ENCODE data around the gene OR2A7. TPM values are rescaled to one million over a fixed set of nuclear protein-coding genes. Genes with fewer than 3 reads are reported as not detected.
"Not testable (repeated sequence)": the region's sequence is repeated elsewhere in the genome, so short reads cannot be mapped to it uniquely, and the experiment has no call there.

OR2A7 gene
- total and polyA plus RNA-seq, 8 donors: 5.3 to 25.2 (median 17.1) TPM

DNA sequence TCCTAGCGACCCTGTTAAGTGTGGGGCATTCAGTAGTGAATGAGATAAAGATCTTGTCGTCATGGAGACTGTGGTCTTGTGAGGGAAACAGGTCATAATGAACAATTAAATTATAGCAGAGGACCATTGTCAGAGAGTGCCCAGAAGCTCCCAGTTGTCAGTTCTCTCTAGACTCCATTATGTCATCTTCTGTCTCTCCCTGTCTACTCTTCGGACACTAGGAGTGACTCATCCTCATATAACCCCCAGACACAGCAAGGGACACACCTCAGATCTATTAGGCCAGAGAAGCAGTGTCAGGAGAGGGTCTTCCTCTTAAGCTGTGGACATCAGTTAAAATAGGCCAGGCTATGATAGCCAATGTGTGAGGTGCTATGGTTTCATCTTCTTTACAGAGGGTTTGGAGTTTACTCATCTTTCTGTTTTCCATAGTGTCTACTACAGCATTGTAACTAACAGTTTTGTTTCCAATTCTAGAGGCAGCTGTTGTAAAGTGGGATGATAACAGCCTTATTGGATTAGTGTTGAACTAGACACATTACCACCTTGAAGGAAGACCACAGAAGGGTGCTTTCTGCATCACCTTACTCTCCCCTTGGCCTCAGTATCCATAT is 22.7 kb upstream of the OR2A7 start:
- H3K4me1 ChIP-seq; H3K27ac ChIP-seq; intact Hi-C loops (cut with DNase I); H3K4me3 ChIP-seq; H3K36me3 ChIP-seq; H3K27me3 ChIP-seq; H3K9me3 ChIP-seq; ATAC-seq; DNase-seq: not testable (repeated sequence)

DNA sequence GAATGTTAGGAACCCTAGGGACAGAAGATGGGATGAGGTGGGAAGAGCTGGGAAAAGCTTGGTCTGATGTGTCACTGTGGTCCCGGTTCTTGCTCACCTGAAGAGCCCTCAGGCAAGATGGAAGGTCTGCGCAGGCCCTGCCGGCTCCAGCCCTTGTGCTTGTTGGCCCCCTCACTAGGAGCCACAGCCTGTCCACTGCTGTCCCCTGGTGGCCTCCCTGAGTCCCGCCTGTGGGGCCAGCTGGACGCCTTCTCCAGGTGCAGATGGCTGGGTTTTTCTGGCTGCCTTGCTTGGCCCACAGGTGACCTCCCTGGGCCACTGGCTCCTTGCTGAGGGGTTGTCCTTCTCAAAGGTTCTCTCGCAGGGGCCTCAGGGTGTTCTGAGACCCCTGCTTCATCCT is 19.1 kb upstream of the OR2A7 start:
- intact Hi-C loops (cut with DNase I); H3K36me3 ChIP-seq; H3K4me3 ChIP-seq; H3K27ac ChIP-seq; H3K4me1 ChIP-seq; H3K9me3 ChIP-seq; DNase-seq; ATAC-seq; H3K27me3 ChIP-seq: not testable (repeated sequence)

DNA sequence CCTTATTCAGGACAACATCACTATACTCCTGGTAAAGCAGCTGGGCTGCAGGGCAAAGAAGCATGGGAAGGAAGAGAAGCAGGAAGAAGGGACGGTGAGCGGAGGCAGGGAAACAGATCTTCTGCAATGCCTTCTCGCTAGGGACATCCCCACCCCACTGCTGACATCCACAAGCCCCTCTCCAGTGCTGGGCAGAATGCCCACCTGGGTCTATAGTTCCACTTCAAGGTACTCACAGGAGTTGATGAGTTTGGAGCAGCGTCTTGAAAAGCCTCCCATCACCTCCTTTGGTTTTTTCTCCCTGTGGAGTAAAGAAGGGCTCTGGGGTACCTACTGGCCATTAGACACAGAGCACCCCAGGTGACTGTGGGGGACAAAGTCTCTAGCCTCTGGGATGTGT is 17.9 kb upstream of the OR2A7 start:
- H3K4me3 ChIP-seq; H3K27me3 ChIP-seq; DNase-seq; H3K4me1 ChIP-seq; H3K27ac ChIP-seq; ATAC-seq; H3K9me3 ChIP-seq; H3K36me3 ChIP-seq; intact Hi-C loops (cut with DNase I): not testable (repeated sequence)

DNA sequence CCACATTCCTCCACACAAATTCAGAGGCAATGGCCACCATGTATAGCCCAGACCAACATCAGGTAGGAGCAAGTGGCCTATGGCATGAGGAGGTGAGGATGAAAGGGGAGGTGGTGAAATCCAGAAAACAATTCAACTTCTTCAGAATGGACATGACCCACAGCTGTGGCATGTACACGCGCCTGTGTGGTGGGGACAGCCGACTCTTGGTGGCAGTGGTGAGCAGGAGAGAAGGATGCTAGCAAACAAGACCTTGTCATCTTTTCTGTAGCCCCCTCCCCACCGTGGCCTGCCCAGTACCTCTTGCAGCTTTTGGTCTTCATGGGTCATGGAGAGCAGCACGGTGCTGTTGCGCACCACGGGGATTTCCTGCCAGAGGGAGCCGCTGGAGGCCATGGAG is 17.4 kb upstream of the OR2A7 start:
- H3K4me1 ChIP-seq; DNase-seq; H3K9me3 ChIP-seq; intact Hi-C loops (cut with DNase I); H3K27ac ChIP-seq; H3K36me3 ChIP-seq; H3K27me3 ChIP-seq; ATAC-seq; H3K4me3 ChIP-seq: not testable (repeated sequence)

DNA sequence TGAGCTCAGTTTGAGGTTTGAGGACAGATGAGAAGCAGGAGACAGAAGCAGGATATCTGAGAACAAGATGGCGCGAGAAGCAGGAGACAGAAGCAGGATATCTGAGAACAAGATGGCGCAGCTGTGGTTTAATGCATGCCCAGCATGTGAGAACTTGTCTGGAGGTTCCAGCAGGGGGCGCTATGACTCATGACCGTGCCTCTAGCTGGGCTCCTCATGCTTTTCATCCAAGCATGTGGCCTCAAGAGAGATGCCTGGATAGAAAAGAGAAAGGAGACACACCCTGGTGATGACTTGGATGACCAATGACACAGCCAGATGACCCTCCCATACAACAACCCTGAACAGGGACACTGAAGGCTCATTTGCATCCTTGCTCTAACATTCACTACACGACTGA is 15.4 kb upstream of the OR2A7 start:
- ATAC-seq: peak; percentile 49
- DNase-seq; H3K36me3 ChIP-seq; H3K27me3 ChIP-seq; intact Hi-C loops (cut with DNase I); H3K27ac ChIP-seq; H3K4me3 ChIP-seq; H3K4me1 ChIP-seq; H3K9me3 ChIP-seq: not testable (repeated sequence)

DNA sequence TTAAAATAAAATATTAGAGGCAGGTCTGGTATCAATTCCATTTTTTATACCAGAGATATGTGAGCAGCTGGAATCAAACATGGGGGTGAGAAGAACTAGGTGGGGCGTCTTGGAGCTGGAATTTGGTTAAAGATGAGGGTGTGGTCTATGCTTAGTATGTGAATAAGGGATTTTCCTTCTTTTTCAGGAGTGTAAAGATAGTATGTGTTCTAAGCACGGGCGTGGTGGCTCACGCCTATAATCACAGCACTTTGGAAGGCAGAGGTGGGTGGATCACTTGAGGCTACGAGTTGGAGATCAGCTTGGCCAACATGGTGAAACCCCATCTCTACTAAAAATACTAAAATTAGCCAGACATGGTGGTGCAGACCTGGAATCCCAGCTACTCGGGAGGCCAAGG is 10.7 kb upstream of the OR2A7 start:
- H3K27me3 ChIP-seq; intact Hi-C loops (cut with DNase I); ATAC-seq; H3K36me3 ChIP-seq; DNase-seq; H3K9me3 ChIP-seq; H3K4me1 ChIP-seq; H3K27ac ChIP-seq; H3K4me3 ChIP-seq: not testable (repeated sequence)

DNA sequence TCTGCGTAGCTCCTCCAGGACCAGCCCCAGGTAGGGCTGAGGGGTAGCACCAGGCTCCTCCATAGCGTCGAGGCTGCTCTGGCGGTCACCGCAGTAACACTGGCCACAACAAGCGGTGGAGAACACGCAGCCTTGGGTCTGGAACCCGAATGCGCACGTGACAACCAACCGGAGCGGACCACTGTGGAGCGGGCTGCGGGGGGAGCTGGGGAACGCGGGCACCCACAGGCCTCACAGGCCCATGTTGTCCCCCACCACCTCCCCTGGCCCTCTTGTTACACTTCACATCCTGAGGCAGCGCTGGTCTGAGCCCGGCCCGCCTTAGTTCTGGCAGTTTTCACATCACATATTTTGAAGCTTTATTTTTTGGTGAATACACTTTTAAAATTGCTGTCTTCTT is 4.6 kb upstream of the OR2A7 start, which contains the start of gene CTAGE8:
CTAGE8 (minus strand) TSS at position 101 of the 400 bp plus-strand sequence; CDS start at position 63, 38 bp downstream.
- H3K4me1 ChIP-seq; intact Hi-C loops (cut with DNase I); ATAC-seq; H3K27me3 ChIP-seq; DNase-seq; H3K36me3 ChIP-seq; H3K4me3 ChIP-seq; H3K9me3 ChIP-seq; H3K27ac ChIP-seq: not testable (repeated sequence)

DNA sequence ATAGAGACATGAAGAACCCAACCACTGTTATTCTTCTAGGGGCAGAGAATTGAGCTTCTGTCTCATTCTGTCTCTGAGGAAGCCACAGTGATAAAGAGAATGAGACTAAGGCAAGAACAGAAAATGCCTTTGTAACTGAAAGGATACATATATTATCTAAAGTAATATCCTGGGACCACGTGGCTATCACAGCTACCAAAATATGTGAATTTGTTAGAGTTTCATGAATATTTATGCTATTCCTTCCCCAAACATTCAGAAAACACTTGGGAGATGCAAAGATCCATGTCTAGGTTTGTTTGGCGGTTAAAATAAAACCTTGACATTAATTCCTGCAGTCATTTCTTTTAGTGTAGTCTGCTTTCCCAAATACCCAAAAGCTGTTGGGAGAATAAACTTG is 2.5 kb downstream of the OR2A7 start:
- H3K9me3 ChIP-seq; ATAC-seq; intact Hi-C loops (cut with DNase I); H3K36me3 ChIP-seq; DNase-seq; H3K27ac ChIP-seq; H3K4me3 ChIP-seq; H3K27me3 ChIP-seq; H3K4me1 ChIP-seq: not testable (repeated sequence)

DNA sequence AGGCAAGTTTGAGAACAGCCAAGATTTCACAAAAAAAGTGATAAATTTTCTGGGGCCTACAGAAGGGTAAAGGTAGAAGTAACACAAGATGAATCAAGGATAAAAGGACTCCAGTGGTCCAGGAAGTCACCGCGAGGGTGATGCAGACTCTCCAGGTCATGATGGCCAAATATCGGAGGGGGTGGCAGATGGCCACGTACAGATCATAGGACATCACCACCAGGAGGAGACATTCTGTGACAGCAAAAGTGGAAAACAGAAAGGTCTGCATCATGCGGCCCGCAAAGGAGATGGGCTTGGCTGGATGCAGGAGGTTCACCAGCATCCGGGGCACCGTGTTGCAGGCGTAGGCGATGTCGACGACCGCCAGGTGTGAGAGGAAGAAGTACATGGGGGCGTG is 5.5 kb downstream of the OR2A7 start:
- H3K36me3 ChIP-seq; H3K27ac ChIP-seq; H3K4me3 ChIP-seq; H3K27me3 ChIP-seq; ATAC-seq; intact Hi-C loops (cut with DNase I); DNase-seq; H3K4me1 ChIP-seq; H3K9me3 ChIP-seq: not testable (repeated sequence)

DNA sequence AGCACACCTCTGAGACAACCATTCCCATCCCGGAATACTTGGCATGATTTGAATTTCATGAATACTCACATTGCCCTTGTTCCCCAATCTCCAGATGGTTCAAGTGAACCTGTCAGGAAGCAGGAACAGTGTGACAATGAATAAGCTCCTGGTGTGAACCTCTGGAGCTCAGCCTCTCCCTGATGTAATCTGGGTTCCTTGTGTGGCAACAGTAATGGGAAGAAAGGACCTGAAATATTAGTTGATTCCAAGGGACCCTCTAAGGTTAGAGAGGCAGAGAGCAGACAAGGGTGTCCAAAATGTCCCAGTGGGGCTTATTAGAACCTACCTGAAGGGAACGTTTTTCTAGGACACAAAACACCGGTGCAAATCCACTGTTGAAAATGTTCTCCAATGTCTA is 8.5 kb downstream of the OR2A7 start:
- Histone ChIP-seq H3K36me3 (no peaks in the 10 kb centered on the region), H3K27ac (no peak overlapping the region), H3K27me3 (no peaks in the 10 kb centered on the region), H3K9me3 (no peaks in the 10 kb centered on the region), H3K4me1 (no peaks in the 10 kb centered on the region), H3K4me3 (no peak overlapping the region)
- ATAC-seq (no peak), DNase-seq (no peak)
- TF ChIP-seq, protein P1, sequence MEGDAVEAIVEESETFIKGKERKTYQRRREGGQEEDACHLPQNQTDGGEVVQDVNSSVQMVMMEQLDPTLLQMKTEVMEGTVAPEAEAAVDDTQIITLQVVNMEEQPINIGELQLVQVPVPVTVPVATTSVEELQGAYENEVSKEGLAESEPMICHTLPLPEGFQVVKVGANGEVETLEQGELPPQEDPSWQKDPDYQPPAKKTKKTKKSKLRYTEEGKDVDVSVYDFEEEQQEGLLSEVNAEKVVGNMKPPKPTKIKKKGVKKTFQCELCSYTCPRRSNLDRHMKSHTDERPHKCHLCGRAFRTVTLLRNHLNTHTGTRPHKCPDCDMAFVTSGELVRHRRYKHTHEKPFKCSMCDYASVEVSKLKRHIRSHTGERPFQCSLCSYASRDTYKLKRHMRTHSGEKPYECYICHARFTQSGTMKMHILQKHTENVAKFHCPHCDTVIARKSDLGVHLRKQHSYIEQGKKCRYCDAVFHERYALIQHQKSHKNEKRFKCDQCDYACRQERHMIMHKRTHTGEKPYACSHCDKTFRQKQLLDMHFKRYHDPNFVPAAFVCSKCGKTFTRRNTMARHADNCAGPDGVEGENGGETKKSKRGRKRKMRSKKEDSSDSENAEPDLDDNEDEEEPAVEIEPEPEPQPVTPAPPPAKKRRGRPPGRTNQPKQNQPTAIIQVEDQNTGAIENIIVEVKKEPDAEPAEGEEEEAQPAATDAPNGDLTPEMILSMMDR (IDR thresholded peaks at IDR 0.05): no peak
- intact Hi-C loops (cut with DNase I): no loop called here
